HCT116 (cell line): ENCODE results near the gene MED9. TPM values are rescaled to one million over a fixed set of nuclear protein-coding genes. Genes with fewer than 3 reads are reported as not detected.

ENCODE experiments used
- ATAC-seq: fragments of 200-7000 bp; cut with Tn5 transposase; 2 replicates; pipeline ENCODE4 v1.9.1; 2020; ENCODE audit warnings: mild to moderate bottlenecking, moderate library complexity
- BruUV-seq: library from RNA; stranded (reverse); fragments of 400-500 nt; replicated peaks from 2 replicates; lab custom pipeline; 2021; lab: Mats Ljungman, UMichigan
- CTCF ChIA-PET: fragments of 300-600 bp; sonication (Branson Sonifier 250); formaldehyde crosslinking; loops from one replicate; lab custom pipeline; 2021; ENCODE audit warnings: antibody characterized with exemption; lab: Charles Lee
- POLR2A ChIA-PET: fragments of 300-600, 350-600 bp; sonication (Branson Sonifier 250); formaldehyde crosslinking; loops from one replicate; lab custom pipeline; 2021; ENCODE audit warnings: antibody characterized with exemption; lab: Charles Lee
- RAD21 ChIA-PET, 2 experiments: fragments of 300-600 bp; sonication (Branson Sonifier 250); formaldehyde crosslinking; loops; one replicate each; lab custom pipeline; 2023; ENCODE audit warnings: low total read pairs in 2 of 2; ENCODE audit not compliant: uncharacterized antibody in 2 of 2, unreplicated experiment in 2 of 2, low non-redundant PET in 1 of 2; lab: Charles Lee
- DNase-seq: peaks from one replicate; pipeline ENCODE4 v3.0.0-alpha.2; 2010; ENCODE audit warnings: low read depth, low spot score
- H2AFZ ChIP-seq: fragments of 200-600 bp; shearing (Covaris generic), sonication (generic); 2 replicates; pipeline ENCODE4 v1.6.1; 2017; ENCODE audit warnings: low read depth, mixed run types, mixed read lengths, antibody characterized with exemption, low read length; ENCODE audit not compliant: poor library complexity, severe bottlenecking
- H3K27ac ChIP-seq: 2 replicates; pipeline ENCODE4 v1.5.1; 2012; ENCODE audit warnings: low read depth, low read length
- H3K27me3 ChIP-seq: fragments of 200-600 bp; sonication (generic); 2 replicates; pipeline ENCODE4 v1.6.1; 2016; ENCODE audit warnings: mixed run types, low read length, mixed read lengths; ENCODE audit not compliant: insufficient read depth
- H3K36me3 ChIP-seq, 2 experiments: fragments of 200-500 bp in 1 of 2; fragments of 200-600 bp in 1 of 2; sonication (Bioruptor generic) in 1 of 2; sonication (generic) in 1 of 2; 2 replicates each; pipeline versions ENCODE4 v1.5.1 to v1.6.1; 2014 to 2016; ENCODE audit warnings: low read length in 2 of 2, inconsistent platforms in 1 of 2, mixed read lengths in 1 of 2, mixed run types in 1 of 2; ENCODE audit not compliant: insufficient read depth in 2 of 2, control insufficient read depth in 1 of 2
- H3K4me1 ChIP-seq, 2 experiments: fragments of 200-600 bp in 1 of 2; sonication (generic) in 1 of 2; 2 replicates each; pipeline versions ENCODE4 v1.5.1 to v1.6.1; 2012 to 2017; ENCODE audit warnings: low read length in 2 of 2, inconsistent platforms in 1 of 2, mild to moderate bottlenecking in 1 of 2, mixed read lengths in 1 of 2, mixed run types in 1 of 2, moderate library complexity in 1 of 2; ENCODE audit not compliant: insufficient read depth in 2 of 2, control insufficient read depth in 1 of 2
- H3K4me2 ChIP-seq: fragments of 200-600 bp; sonication (generic); 2 replicates; pipeline ENCODE4 v1.6.1; 2017; ENCODE audit warnings: mixed run types, low read length, mixed read lengths
- H3K4me3 ChIP-seq, 2 experiments: fragments of 200-600 bp in 1 of 2; sonication (generic) in 1 of 2; replicated peaks in 1 of 2; 2 replicates each; pipeline ENCODE4 v1.5.1; 2011 to 2016; ENCODE audit warnings: low read length in 2 of 2, control low read depth in 1 of 2, low read depth in 1 of 2, mild to moderate bottlenecking in 1 of 2, mixed read lengths in 1 of 2, mixed run types in 1 of 2
- H3K79me2 ChIP-seq: fragments of 200-600 bp; sonication (generic); 2 replicates; pipeline ENCODE4 v1.6.1; 2017; ENCODE audit warnings: mild to moderate bottlenecking, mixed run types, low read length, moderate library complexity, mixed read lengths; ENCODE audit not compliant: insufficient read depth
- H3K9ac ChIP-seq: fragments of 200-600 bp; sonication (generic); 2 replicates; pipeline ENCODE4 v1.6.1; 2016; ENCODE audit warnings: low read length, mixed read lengths
- H3K9me2 ChIP-seq: fragments of 200-600 bp; sonication (generic), shearing (Covaris generic); 2 replicates; pipeline ENCODE4 v1.6.1; 2017; ENCODE audit warnings: mixed run types, mild to moderate bottlenecking, moderate library complexity; ENCODE audit not compliant: insufficient read depth
- H3K9me3 ChIP-seq, 2 experiments: fragments of 200-500 bp in 1 of 2; fragments of 200-600 bp in 1 of 2; sonication (Bioruptor generic) in 1 of 2; sonication (generic) in 1 of 2; 2 replicates each; pipeline ENCODE4 v1.6.1; 2014 to 2017; ENCODE audit warnings: low read length in 2 of 2, mixed read lengths in 2 of 2, inconsistent platforms in 1 of 2, low read depth in 1 of 2, mild to moderate bottlenecking in 1 of 2, mixed run types in 1 of 2, moderate library complexity in 1 of 2; ENCODE audit not compliant: control insufficient read depth in 1 of 2, insufficient read depth in 1 of 2
- H4K20me1 ChIP-seq: fragments of 200-600 bp; sonication (generic), shearing (Covaris generic); 2 replicates; pipeline ENCODE4 v1.6.1; 2017; ENCODE audit warnings: mixed run types, mild to moderate bottlenecking, moderate library complexity; ENCODE audit not compliant: insufficient read depth
- CBX3 ChIP-seq: IDR thresholded peaks from 2 replicates; pipeline ENCODE4 v1.6.1; 2012; ENCODE audit warnings: low read depth
- CTCF ChIP-seq, 3 experiments: fragments of 200-600 bp in 1 of 3; sonication (generic) in 1 of 3; IDR thresholded peaks in 2 of 3; conservative IDR thresholded peaks in 1 of 3; 2 replicates each; pipeline ENCODE4 v1.5.1; 2012 to 2017; ENCODE audit warnings: low read depth in 2 of 3, low read length in 2 of 3, antibody characterized with exemption in 1 of 3, borderline replicate concordance in 1 of 3, control low read depth in 1 of 3, mild to moderate bottlenecking in 1 of 3, mixed read lengths in 1 of 3, mixed run types in 1 of 3, moderate library complexity in 1 of 3; ENCODE audit not compliant: insufficient read depth in 1 of 3
- EGR1 ChIP-seq: IDR thresholded peaks from 2 replicates; pipeline ENCODE4 v1.6.1; 2012; ENCODE audit warnings: low read depth
- EZH2phosphoT487 ChIP-seq: fragments of 200-600 bp; IDR thresholded peaks from 2 replicates; pipeline ENCODE4 v1.6.1; 2018; ENCODE audit warnings: antibody characterized with exemption, borderline replicate concordance
- FOSL1 ChIP-seq: IDR thresholded peaks from 2 replicates; pipeline ENCODE4 v1.6.1; 2012; ENCODE audit warnings: low read depth
- JUND ChIP-seq: IDR thresholded peaks from 2 replicates; pipeline ENCODE4 v1.6.1; 2012
- POLR2AphosphoS5 ChIP-seq: IDR thresholded peaks from 2 replicates; pipeline ENCODE4 v1.6.1; 2011; ENCODE audit warnings: mild to moderate bottlenecking, low read depth, low read length, moderate library complexity
- REST ChIP-seq: IDR thresholded peaks from 2 replicates; pipeline ENCODE4 v1.6.1; 2012; ENCODE audit warnings: low read depth
- SP1 ChIP-seq: IDR thresholded peaks from 2 replicates; pipeline ENCODE4 v1.6.1; 2012; ENCODE audit warnings: low read depth
- TCF7L2 ChIP-seq: IDR thresholded peaks from 2 replicates; pipeline ENCODE4 v1.7.0; 2011; ENCODE audit warnings: borderline replicate concordance, inconsistent platforms; ENCODE audit not compliant: insufficient read depth, insufficient read length; ENCODE audit errors: extremely low read depth
- intact Hi-C: fragments of 100-400 bp; cut with micrococcal nuclease; formaldehyde crosslinking; loops from 2 replicates; pipeline ENCODE4 v1.10.0; 2022
- total RNA-seq: library from RNA; stranded (reverse); gene quantifications from one replicate; pipeline ENCODE4 v1.2.1, GENCODE V29; 2021; ENCODE audit not compliant: unreplicated experiment
- TF ChIP-seq, protein P1 (sequence below): IDR thresholded peaks from 2 replicates; pipeline ENCODE4 v1.6.1; 2012
- TF ChIP-seq, protein P2 (sequence below): IDR thresholded peaks from 2 replicates; pipeline ENCODE4 v1.6.1; 2012

MED9 gene
- total RNA-seq, 1 experiment from 2014 or later, result 13.9 TPM

DNA sequence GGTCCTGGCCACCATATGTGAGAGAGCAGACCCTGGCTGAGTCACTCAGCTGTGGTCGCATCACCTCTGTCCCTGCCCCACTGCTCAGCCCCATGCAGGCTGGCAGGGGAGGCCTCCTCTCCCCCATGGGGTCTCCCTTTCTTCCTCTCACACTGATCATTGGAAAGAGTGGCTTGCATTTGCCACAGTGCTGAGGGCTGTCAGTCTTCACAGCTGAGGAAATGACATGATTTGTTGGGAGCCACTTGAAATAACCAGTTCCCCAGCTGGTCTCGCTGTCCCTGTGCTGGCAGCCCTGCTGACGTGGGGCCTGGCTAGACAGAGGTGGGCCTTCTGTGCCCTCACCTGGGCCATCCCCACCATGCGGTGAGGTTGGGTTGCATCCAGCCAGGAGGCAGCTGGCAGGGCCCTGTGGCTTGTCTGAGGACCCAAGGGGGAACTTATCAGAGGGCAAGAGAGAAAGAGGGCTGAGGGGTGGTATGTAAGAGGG lies 30.1 kb upstream of the MED9 start:
- POLR2A ChIA-PET, result interaction anchor here (1.1 kb wide), 1 partner anchor 9 kb away, joined by 3 read pairs; no protein-coding TSS in a partner anchor
- peak overlapping the region; percentile 93 for H2AFZ ChIP-seq
- H3K9me3 ChIP-seq, result no peaks in the 10 kb centered on the region; a peak in 1 of 4 replicates
- H4K20me1 ChIP-seq, result no peaks in the 10 kb centered on the region
- H3K27ac ChIP-seq, result peak overlapping the region; percentile 27
- ATAC-seq, result peak; percentile 62
- intact Hi-C loops, result no loop called here
- H3K9ac ChIP-seq, result no peak overlapping the region
- no peak for TF ChIP-seq POLR2AphosphoS5
- no peak for TF ChIP-seq FOSL1
- no peak for TF ChIP-seq JUND
- no peak for TF ChIP-seq CTCF (IDR thresholded peaks at IDR 0.05 in 2 of 3, conservative IDR thresholded peaks at IDR 0.05 in 1 of 3; ENCODE audit: borderline replicate concordance in 1 of 3, insufficient read depth in 1 of 3, low read depth in 2 of 3, low read length in 2 of 3)
- TF ChIP-seq, protein P1, sequence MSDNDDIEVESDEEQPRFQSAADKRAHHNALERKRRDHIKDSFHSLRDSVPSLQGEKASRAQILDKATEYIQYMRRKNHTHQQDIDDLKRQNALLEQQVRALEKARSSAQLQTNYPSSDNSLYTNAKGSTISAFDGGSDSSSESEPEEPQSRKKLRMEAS, result no peak
- no peak for TF ChIP-seq SP1
- no peak for TF ChIP-seq EZH2phosphoT487
- no peak for TF ChIP-seq CBX3
- no peak for TF ChIP-seq REST
- no peak for TF ChIP-seq TCF7L2
- TF ChIP-seq, protein P2, sequence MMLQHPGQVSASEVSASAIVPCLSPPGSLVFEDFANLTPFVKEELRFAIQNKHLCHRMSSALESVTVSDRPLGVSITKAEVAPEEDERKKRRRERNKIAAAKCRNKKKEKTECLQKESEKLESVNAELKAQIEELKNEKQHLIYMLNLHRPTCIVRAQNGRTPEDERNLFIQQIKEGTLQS, result no peak
- no peak for TF ChIP-seq EGR1
- no peak overlapping the region for H3K4me3 ChIP-seq
- H3K27me3 ChIP-seq, result 0 out of 2 replicates have a peak, but pooled peaks cover 7% of the 10 kb centered on the region
- no peaks in the 10 kb centered on the region for H3K79me2 ChIP-seq
- H3K4me2 ChIP-seq, result peak overlapping the region; percentile 65
- H3K36me3 ChIP-seq, result no peaks in the 10 kb centered on the region
- CTCF ChIA-PET, result interaction anchor here (0.6 kb wide), 1 partner anchor 139 kb away, joined by 3 read pairs; no protein-coding TSS in a partner anchor
- H3K9me2 ChIP-seq, result no peaks in the 10 kb centered on the region
- RAD21 ChIA-PET, result interaction anchor here in 1 of 2 experiments (0.6 kb wide), 1 partner anchor 145 kb away, joined by 4 read pairs; the partner anchor contains the start of gene PEMT
- H3K4me1 ChIP-seq, result peaks cover 24 to 25% of the 10 kb centered on the region in 2 experiments
- BruUV-seq, result no TSS peak
- DNase-seq, result no peak
